ENCODE data around the gene WNT9B. TPM values are rescaled to one million over a fixed set of nuclear protein-coding genes. Genes with fewer than 3 reads are reported as not detected.

Gene WNT9B
- total RNA-seq, 2 experiments from 2014 or later = not detected

DNA sequence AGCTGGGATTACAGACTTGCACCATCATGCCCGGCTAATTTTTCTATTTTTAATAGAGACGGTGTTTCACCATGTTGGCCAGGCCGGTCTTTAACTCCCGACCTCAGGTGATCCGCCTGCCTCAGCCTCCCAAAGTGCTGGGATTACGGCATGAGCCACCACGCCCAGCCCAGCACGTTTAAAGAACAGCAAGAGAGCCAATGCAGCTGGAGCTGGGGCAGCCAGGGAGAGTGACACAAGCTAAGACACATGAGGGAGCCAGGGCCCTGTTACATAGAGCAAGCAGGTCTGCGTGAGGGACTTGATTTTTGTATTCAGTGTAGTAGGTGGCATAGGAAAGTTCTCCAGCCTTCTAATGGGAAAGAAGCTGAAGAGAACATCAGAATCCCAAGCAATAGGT, 49.9 kb downstream of the WNT9B start:
- Mint-ChIP-seq H3K4me1 (ENCODE audit: low read depth) (no peaks in the 10 kb centered on the region), H3K27ac (no peak overlapping the region), H3K9me3 (peaks cover 3% of the 10 kb centered on the region), H3K4me3 (no peak overlapping the region), H3K27me3 (peaks cover 37% of the 10 kb centered on the region), H3K36me3 (ENCODE audit: low read depth) (no peaks in the 10 kb centered on the region)
- Histone ChIP-seq H3K4me1 (ENCODE audit: insufficient read depth, low read length) (peaks cover 5% of the 10 kb centered on the region), H3K4me3 (ENCODE audit: low read length) (no peak overlapping the region), H3K36me3 (ENCODE audit: insufficient read depth, low read length) (no peaks in the 10 kb centered on the region), H3K27me3 (ENCODE audit: control insufficient read depth in 1 of 2, insufficient read depth in 2 of 2, low read length in 2 of 2) (no peaks in the 10 kb centered on the region), H3K9me3 (ENCODE audit: control insufficient read depth in 1 of 2, insufficient read depth in 1 of 2, low read length in 2 of 2) (peaks cover 7 to 10% of the 10 kb centered on the region in 2 experiments), H3K27ac (ENCODE audit: low read depth in 1 of 2, low read length in 2 of 2) (no peak overlapping the region)
- intact Hi-C loops (cut with DNase I, micrococcal nuclease) = no loop called here
- DNase-seq (no peak), ATAC-seq (ENCODE audit: poor library complexity) (no peak)
- ChIA-PET POLR2A (no interaction called here), CTCF (interaction anchor here (1.3 kb wide), 1 partner anchor 8 kb away, joined by 5 read pairs; no protein-coding TSS in a partner anchor)
- TF ChIP-seq, protein P1, sequence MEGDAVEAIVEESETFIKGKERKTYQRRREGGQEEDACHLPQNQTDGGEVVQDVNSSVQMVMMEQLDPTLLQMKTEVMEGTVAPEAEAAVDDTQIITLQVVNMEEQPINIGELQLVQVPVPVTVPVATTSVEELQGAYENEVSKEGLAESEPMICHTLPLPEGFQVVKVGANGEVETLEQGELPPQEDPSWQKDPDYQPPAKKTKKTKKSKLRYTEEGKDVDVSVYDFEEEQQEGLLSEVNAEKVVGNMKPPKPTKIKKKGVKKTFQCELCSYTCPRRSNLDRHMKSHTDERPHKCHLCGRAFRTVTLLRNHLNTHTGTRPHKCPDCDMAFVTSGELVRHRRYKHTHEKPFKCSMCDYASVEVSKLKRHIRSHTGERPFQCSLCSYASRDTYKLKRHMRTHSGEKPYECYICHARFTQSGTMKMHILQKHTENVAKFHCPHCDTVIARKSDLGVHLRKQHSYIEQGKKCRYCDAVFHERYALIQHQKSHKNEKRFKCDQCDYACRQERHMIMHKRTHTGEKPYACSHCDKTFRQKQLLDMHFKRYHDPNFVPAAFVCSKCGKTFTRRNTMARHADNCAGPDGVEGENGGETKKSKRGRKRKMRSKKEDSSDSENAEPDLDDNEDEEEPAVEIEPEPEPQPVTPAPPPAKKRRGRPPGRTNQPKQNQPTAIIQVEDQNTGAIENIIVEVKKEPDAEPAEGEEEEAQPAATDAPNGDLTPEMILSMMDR (IDR thresholded peaks at IDR 0.05) = no peak

DNA sequence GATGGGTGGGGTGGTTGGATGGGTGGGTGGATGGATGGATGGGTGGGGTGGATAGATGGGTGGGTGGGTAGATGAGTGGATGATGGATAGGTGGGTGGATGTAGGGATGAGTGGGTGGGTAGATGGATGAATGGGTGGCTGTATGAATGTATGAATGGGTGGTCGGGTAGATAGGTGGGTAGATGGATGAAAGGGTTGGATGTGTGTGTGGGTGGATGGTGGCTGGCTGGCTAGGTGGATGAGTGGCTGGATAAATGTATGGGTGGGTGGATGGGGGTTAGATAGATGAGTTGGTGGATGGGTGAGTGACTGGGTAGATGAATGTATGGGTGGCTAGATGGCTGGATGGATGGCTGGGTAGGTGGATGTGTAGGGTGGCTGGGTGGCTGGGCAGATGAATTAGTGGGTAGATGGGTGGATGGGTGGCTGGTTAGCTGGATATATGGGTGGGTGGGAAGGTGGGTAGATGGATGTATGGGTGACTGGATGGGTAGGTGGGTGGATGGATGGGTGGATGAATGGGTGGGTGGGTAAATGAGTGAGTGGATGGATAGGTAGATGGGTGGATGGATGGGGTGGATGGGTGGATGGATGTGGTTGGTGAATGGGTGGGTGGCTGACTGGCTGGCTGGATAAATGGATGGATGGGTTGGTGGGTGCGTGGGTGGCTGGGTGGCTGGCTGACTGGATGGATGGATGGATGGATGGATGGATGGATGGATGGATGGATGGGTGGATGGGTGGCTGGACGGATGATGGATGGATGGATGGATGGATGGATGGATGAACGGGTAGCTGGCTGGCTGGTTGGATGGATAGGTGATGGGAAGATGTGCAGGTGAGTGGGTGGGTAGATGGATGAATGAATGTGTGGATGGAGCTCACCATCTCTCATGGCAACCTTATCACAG, 52.6 kb downstream of the WNT9B start:
- no peak for DNase-seq
- Mint-ChIP-seq H3K4me3 (no peak overlapping the region), H3K9me3 (no peaks in the 10 kb centered on the region), H3K4me1 (ENCODE audit: low read depth) (no peaks in the 10 kb centered on the region), H3K27ac (no peak overlapping the region), H3K27me3 (peaks cover 20% of the 10 kb centered on the region), H3K36me3 (ENCODE audit: low read depth) (no peaks in the 10 kb centered on the region)
- Histone ChIP-seq H3K27me3 (ENCODE audit: control insufficient read depth in 1 of 2, insufficient read depth in 2 of 2, low read length in 2 of 2) (peaks cover 0 to 3% of the 10 kb centered on the region in 2 experiments), H3K36me3 (ENCODE audit: insufficient read depth, low read length) (no peaks in the 10 kb centered on the region), H3K9me3 (ENCODE audit: control insufficient read depth in 1 of 2, insufficient read depth in 1 of 2, low read length in 2 of 2) (peaks cover 3% of the 10 kb centered on the region in 2 experiments), H3K27ac (ENCODE audit: low read depth in 1 of 2, low read length in 2 of 2) (no peak overlapping the region), H3K4me1 (ENCODE audit: insufficient read depth, low read length) (peaks cover 5% of the 10 kb centered on the region), H3K4me3 (ENCODE audit: low read length) (no peak overlapping the region)
- TF ChIP-seq, protein P1 (IDR thresholded peaks at IDR 0.05) = no peak
- ATAC-seq (ENCODE audit: poor library complexity) = no peak
- intact Hi-C loops (cut with DNase I, micrococcal nuclease) = no loop called here
- POLR2A ChIA-PET = no interaction called here
- CTCF ChIA-PET = no interaction called here

DNA sequence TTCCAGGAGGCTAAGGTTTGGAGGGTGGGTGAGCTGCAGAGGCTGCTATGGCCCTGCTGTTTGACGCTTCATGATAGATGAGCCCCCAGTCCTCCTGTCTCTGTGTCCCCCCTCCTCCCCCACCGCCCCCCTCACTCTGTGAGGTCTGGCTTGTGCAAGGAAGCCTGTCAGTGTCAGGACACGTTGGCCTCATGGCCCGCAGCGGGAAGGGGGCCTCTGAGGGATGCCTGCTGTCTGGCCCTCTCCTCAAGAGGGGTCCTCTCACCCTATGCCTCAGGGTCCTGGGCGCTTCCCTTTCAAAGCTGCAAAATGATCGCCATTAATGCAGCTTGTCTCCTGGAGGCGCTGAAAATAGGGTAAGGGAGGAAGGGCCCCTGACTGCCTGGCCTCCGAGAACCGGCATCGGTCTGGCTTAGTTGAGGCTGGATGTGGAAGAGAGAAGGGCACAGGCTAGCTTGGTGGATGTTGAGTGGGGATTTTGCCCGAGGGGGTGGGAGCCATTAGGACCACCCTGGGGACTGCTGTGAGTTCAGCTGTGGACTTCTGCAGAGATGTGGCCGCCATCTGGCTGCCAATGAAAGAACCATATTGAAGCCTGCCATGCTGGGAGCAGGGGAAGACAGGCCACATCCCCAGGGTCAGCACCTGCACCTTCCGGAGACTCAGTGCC, 56.8 kb downstream of the WNT9B start:
- ATAC-seq (ENCODE audit: poor library complexity) (no peak), DNase-seq (no peak)
- H3K27ac ChIP-seq (ENCODE audit: low read depth in 1 of 2, low read length in 2 of 2) = no peak overlapping the region
- Mint-ChIP-seq H3K27me3 (peaks cover 19% of the 10 kb centered on the region), H3K4me3 (no peak overlapping the region), H3K36me3 (ENCODE audit: low read depth) (no peaks in the 10 kb centered on the region), H3K27ac (no peak overlapping the region), H3K4me1 (ENCODE audit: low read depth) (no peaks in the 10 kb centered on the region), H3K9me3 (no peaks in the 10 kb centered on the region)
- intact Hi-C loops (cut with DNase I, micrococcal nuclease) = no loop called here
- no peak overlapping the region for H3K4me3 ChIP-seq (ENCODE audit: low read length)
- peaks cover 5% of the 10 kb centered on the region for H3K4me1 ChIP-seq (ENCODE audit: insufficient read depth, low read length)
- ChIA-PET POLR2A (no interaction called here), CTCF (no interaction called here)
- TF ChIP-seq, protein P1 (IDR thresholded peaks at IDR 0.05) = no peak
- H3K36me3 ChIP-seq (ENCODE audit: insufficient read depth, low read length) = no peaks in the 10 kb centered on the region
- peaks cover 0 to 3% of the 10 kb centered on the region in 2 experiments for H3K27me3 ChIP-seq (ENCODE audit: control insufficient read depth in 1 of 2, insufficient read depth in 2 of 2, low read length in 2 of 2)
- no peaks in the 10 kb centered on the region for H3K9me3 ChIP-seq (ENCODE audit: control insufficient read depth in 1 of 2, insufficient read depth in 1 of 2, low read length in 2 of 2)

Measured in CD4-positive, alpha-beta T cell (primary cell).